Ovary (tissue), 3 donors: ENCODE measurements around the gene GJA1.

ENCODE experiments used
- EP300 ChIP-seq: sonication (generic); formaldehyde crosslinking; IDR thresholded peaks from one replicate; pipeline ENCODE4 v1.6.1; 2017; ENCODE audit warnings: antibody characterized with exemption
- POLR2A ChIP-seq: fragments of 450-650 bp; IDR thresholded peaks from one replicate; pipeline ENCODE4 v1.6.1; 2017; ENCODE audit warnings: antibody characterized with exemption, mild to moderate bottlenecking, moderate library complexity
- TF ChIP-seq, protein P1 (sequence below), 3 donors: fragments of 450-650 bp in 2 of 3; fragments of 200-600 bp in 1 of 3; IDR thresholded peaks; one replicate each; pipeline versions ENCODE4 v1.5.1 to v1.8.0; 2016 to 2022; ENCODE audit warnings: antibody characterized with exemption in 3 of 3, mild to moderate bottlenecking in 1 of 3
- donor health status: DM: no; HTN: no; CAD: no.

DNA sequence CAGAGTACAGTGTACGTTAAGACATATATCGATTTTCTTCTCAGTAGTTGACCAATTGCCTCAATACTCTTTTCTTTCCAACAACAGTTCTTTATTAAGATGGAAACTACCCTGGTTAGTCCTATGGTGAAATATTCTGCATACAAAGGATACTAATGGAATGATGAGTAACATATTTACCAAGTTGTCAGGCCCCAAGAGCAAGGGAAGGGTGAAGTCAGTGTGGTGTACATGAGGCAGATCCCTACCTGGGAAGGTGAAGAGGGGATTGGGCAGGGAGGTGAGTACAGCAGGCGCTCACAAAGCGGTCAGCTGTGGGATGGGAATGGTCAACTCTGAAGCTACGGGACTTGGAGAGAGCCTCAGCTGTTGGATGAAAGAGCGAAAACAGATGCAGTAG, 29.7 kb downstream of the GJA1 start:
- TF ChIP-seq, protein P1, sequence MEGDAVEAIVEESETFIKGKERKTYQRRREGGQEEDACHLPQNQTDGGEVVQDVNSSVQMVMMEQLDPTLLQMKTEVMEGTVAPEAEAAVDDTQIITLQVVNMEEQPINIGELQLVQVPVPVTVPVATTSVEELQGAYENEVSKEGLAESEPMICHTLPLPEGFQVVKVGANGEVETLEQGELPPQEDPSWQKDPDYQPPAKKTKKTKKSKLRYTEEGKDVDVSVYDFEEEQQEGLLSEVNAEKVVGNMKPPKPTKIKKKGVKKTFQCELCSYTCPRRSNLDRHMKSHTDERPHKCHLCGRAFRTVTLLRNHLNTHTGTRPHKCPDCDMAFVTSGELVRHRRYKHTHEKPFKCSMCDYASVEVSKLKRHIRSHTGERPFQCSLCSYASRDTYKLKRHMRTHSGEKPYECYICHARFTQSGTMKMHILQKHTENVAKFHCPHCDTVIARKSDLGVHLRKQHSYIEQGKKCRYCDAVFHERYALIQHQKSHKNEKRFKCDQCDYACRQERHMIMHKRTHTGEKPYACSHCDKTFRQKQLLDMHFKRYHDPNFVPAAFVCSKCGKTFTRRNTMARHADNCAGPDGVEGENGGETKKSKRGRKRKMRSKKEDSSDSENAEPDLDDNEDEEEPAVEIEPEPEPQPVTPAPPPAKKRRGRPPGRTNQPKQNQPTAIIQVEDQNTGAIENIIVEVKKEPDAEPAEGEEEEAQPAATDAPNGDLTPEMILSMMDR (IDR thresholded peaks at IDR 0.05): no peak
- TF ChIP-seq POLR2A: no peak
- TF ChIP-seq EP300: no peak
